ENCODE data around the gene SMC1B. TPM values are rescaled to one million over a fixed set of nuclear protein-coding genes. Genes with fewer than 3 reads are reported as not detected.

Gene SMC1B
- total RNA-seq, result not detected

- no peak within 1 kb of the TSS for H3K27ac ChIP-seq
- no peak for TF ChIP-seq CTCF (IDR thresholded peaks at IDR 0.05)
Observed at GRCh38 chr22:45413368-45414211, at the start of gene SMC1B, which contains the start of gene RIBC2. Gene SMC1B, minus strand, starts transcription at chr22:45413599. Its CDS starts 32 bp downstream, at chr22:45413567. Gene RIBC2, plus strand, starts transcription at chr22:45413693. Its CDS starts 194 bp downstream, at chr22:45413887.

GRCh38 chr22:45462034-45462655 lies 48.7 kb upstream of the SMC1B start:
- peaks cover 0 to 7% of the 10 kb centered on the region in 2 donors for H3K9me3 ChIP-seq
- no peak for DNase-seq (ENCODE audit: low spot score)
- no peaks in the 10 kb centered on the region for H3K36me3 ChIP-seq
- no peak for TF ChIP-seq CTCF (IDR thresholded peaks at IDR 0.05)
- H3K4me3 ChIP-seq, result no peak overlapping the region
- H3K4me1 ChIP-seq, result peaks cover 0 to 4% of the 10 kb centered on the region in 2 donors
- H3K27ac ChIP-seq, result no peak overlapping the region
- no peaks in the 10 kb centered on the region for H3K27me3 ChIP-seq

More at GRCh38 chr22:45413368-45414211, at the start of gene SMC1B, which contains the start of gene RIBC2:
- Histone ChIP-seq H3K27me3 (no peaks in the 10 kb centered on the region), H3K4me3 (peak within 1 kb of the TSS; percentile 29 to 50), H3K4me1 (peaks cover 0 to 6% of the 10 kb centered on the region in 2 donors), H3K36me3 (no peaks in the 10 kb centered on the region), H3K9me3 (no peaks in the 10 kb centered on the region)
- DNase-seq (ENCODE audit: low spot score), result peak; percentile 82

- DNase-seq (ENCODE audit: low spot score), result peak; percentile 75
- Histone ChIP-seq H3K27me3 (no peaks in the 10 kb centered on the region), H3K27ac (peak overlapping the region; percentile 16 to 81)
Observed at GRCh38 chr22:45460288-45461109, 47.1 kb upstream of the SMC1B start.

GRCh38 chr22:45459235-45459634 lies 45.8 kb upstream of the SMC1B start:
- TF ChIP-seq CTCF (IDR thresholded peaks at IDR 0.05), result no peak
- Histone ChIP-seq H3K4me1 (peaks cover 0 to 4% of the 10 kb centered on the region in 2 donors), H3K4me3 (no peak overlapping the region), H3K36me3 (no peaks in the 10 kb centered on the region), H3K27me3 (no peaks in the 10 kb centered on the region), H3K27ac (peak overlapping the region; percentile 16 to 81), H3K9me3 (no peaks in the 10 kb centered on the region)
- no peak for DNase-seq (ENCODE audit: low spot score)

More at GRCh38 chr22:45460288-45461109, 47.1 kb upstream of the SMC1B start:
- H3K4me3 ChIP-seq, result no peak overlapping the region
- no peaks in the 10 kb centered on the region for H3K9me3 ChIP-seq
- no peak for TF ChIP-seq CTCF (IDR thresholded peaks at IDR 0.05)
- H3K36me3 ChIP-seq, result no peaks in the 10 kb centered on the region
- H3K4me1 ChIP-seq, result peaks cover 0 to 4% of the 10 kb centered on the region in 2 donors

GRCh38 chr22:45458532-45458931 lies 45.1 kb upstream of the SMC1B start:
- TF ChIP-seq CTCF (IDR thresholded peaks at IDR 0.05), result no peak
- no peak overlapping the region for H3K4me3 ChIP-seq
- no peaks in the 10 kb centered on the region for H3K27me3 ChIP-seq
- no peaks in the 10 kb centered on the region for H3K9me3 ChIP-seq
- H3K27ac ChIP-seq, result no peak overlapping the region
- H3K36me3 ChIP-seq, result no peaks in the 10 kb centered on the region
- H3K4me1 ChIP-seq, result peaks cover 0 to 4% of the 10 kb centered on the region in 2 donors
- no peak for DNase-seq (ENCODE audit: low spot score)

All from right atrium auricular region (tissue), 2 donors.